ENCODE measurements around the gene TERT.
"Not testable (repeated sequence)": the region's sequence is repeated elsewhere in the genome, so short reads cannot be mapped to it uniquely, and the experiment has no call there.

DNA sequence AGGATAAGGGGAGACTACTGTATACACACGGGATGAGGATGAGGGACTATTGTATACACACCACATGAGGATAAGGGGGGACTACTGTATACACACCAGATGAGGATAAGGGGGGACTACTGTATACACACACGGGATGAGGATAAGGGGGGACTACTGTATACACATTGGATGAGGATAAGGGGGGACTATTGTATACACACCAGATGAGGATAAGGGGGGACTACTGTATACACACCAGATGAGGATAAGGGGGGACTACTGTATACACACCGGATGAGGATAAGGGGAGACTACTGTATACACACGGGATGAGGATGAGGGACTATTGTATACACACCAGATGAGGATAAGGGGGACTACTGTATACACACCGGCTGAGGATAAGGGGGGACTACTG, 38.4 kb upstream of the TERT start:
- TF ChIP-seq CEBPB (IDR thresholded peaks at IDR 0.05; ENCODE audit: borderline replicate concordance, low read depth, low read length); ZKSCAN5 (CRISPR knock-in tag; IDR thresholded peaks at IDR 0.05); NFKBIZ (CRISPR knock-in tag; IDR thresholded peaks at IDR 0.05): not testable (repeated sequence)
- TF ChIP-seq, protein P1, sequence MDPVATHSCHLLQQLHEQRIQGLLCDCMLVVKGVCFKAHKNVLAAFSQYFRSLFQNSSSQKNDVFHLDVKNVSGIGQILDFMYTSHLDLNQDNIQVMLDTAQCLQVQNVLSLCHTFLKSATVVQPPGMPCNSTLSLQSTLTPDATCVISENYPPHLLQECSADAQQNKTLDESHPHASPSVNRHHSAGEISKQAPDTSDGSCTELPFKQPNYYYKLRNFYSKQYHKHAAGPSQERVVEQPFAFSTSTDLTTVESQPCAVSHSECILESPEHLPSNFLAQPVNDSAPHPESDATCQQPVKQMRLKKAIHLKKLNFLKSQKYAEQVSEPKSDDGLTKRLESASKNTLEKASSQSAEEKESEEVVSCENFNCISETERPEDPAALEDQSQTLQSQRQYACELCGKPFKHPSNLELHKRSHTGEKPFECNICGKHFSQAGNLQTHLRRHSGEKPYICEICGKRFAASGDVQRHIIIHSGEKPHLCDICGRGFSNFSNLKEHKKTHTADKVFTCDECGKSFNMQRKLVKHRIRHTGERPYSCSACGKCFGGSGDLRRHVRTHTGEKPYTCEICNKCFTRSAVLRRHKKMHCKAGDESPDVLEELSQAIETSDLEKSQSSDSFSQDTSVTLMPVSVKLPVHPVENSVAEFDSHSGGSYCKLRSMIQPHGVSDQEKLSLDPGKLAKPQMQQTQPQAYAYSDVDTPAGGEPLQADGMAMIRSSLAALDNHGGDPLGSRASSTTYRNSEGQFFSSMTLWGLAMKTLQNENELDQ (CRISPR knock-in tag; IDR thresholded peaks at IDR 0.05; ENCODE audit: borderline replicate concordance) = not testable (repeated sequence)

Measured in HepG2 (cell line).